Amniotic epithelial cell (primary cell): Measurements from ENCODE around the gene NRAS.

Experiments used
- DNase-seq: peaks from one replicate; pipeline ENCODE4 v3.0.0-alpha.2; 2010; ENCODE audit warnings: low read depth

The NRAS gene

GRCh38 chr1:114725230-114725629, 8.7 kb upstream of the NRAS start:
- DNase-seq = no peak

- DNase-seq = no peak
Measured at GRCh38 chr1:114723915-114724314, 7.3 kb upstream of the NRAS start.

GRCh38 chr1:114723457-114723856, 6.9 kb upstream of the NRAS start:
- DNase-seq = no peak

- DNase-seq = no peak
Measured at GRCh38 chr1:114720492-114720891, 3.9 kb upstream of the NRAS start.

- DNase-seq = peak; percentile 21
Measured at GRCh38 chr1:114719424-114719787, 2.8 kb upstream of the NRAS start.

GRCh38 chr1:114718661-114719423, 2.3 kb upstream of the NRAS start:
- peak; percentile 40 for DNase-seq

GRCh38 chr1:114715952-114716303, 643 bp downstream of the NRAS start:
- DNase-seq = no peak

- no peak for DNase-seq
Measured at GRCh38 chr1:114712977-114713376, 3.6 kb downstream of the NRAS start.

GRCh38 chr1:114710360-114710759, 6.2 kb downstream of the NRAS start:
- no peak for DNase-seq

GRCh38 chr1:114707604-114708003, 9.0 kb downstream of the NRAS start:
- no peak for DNase-seq

GRCh38 chr1:114703242-114703641, 13.3 kb downstream of the NRAS start:
- DNase-seq = no peak

GRCh38 chr1:114702737-114703136, 13.8 kb downstream of the NRAS start:
- DNase-seq = no peak

- DNase-seq = no peak
Measured at GRCh38 chr1:114701931-114702330, 14.6 kb downstream of the NRAS start.

- DNase-seq = no peak
Measured at GRCh38 chr1:114700036-114700600, 16.5 kb downstream of the NRAS start.

- DNase-seq = no peak
Measured at GRCh38 chr1:114696810-114697209, 19.8 kb downstream of the NRAS start.

- peak; percentile 65 for DNase-seq
Measured at GRCh38 chr1:114695430-114696058, 21.0 kb downstream of the NRAS start, which contains the start of gene AMPD1. TSS of gene AMPD1 (minus strand) at chr1:114695546. CDS start at chr1:114695471, 75 bp downstream.

- DNase-seq = no peak
Measured at GRCh38 chr1:114694540-114695310, 21.8 kb downstream of the NRAS start.

- DNase-seq = no peak
Measured at GRCh38 chr1:114692947-114693346, 23.6 kb downstream of the NRAS start.

GRCh38 chr1:114691061-114691460, 25.5 kb downstream of the NRAS start:
- DNase-seq = peak; percentile 11

GRCh38 chr1:114690148-114690547, 26.4 kb downstream of the NRAS start:
- DNase-seq = peak; percentile 30

- no peak for DNase-seq
Measured at GRCh38 chr1:114688526-114688925, 28.0 kb downstream of the NRAS start.

GRCh38 chr1:114685851-114686250, 30.7 kb downstream of the NRAS start:
- no peak for DNase-seq

- DNase-seq = no peak
Measured at GRCh38 chr1:114677691-114678090, 38.9 kb downstream of the NRAS start.
